Natural killer cell (primary cell): ENCODE data around the gene HMCN2. TPM values are rescaled to one million over a fixed set of nuclear protein-coding genes. Genes with fewer than 3 reads are reported as not detected.

Experiments used
- ATAC-seq, 3 donors: fragments of 150-1000 bp in 2 of 3; fragments of 200-7000 bp in 1 of 3; cut with Tn5 transposase; 1 replicate in 1 of 3; 2 replicates in 2 of 3; pipeline ENCODE4 v1.10.0; 2021; ENCODE audit warnings: mild to moderate bottlenecking in 2 of 3, moderate library complexity in 2 of 3
- DNase-seq, 2 donors: peaks; one replicate each; pipeline versions ENCODE4 v3.0.0 to v3.0.0-alpha.2; 2013 to 2021; ENCODE audit warnings: mixed read lengths in 1 of 2
- H3K27ac ChIP-seq: one replicate; pipeline ENCODE4 v1.5.1; 2013; ENCODE audit warnings: mild to moderate bottlenecking, low read length
- H3K27me3 ChIP-seq: one replicate; pipeline ENCODE4 v1.6.1; 2013; ENCODE audit warnings: low read length; ENCODE audit not compliant: control insufficient read depth, insufficient read depth
- H3K36me3 ChIP-seq: one replicate; pipeline ENCODE4 v1.6.1; 2013; ENCODE audit warnings: low read length; ENCODE audit not compliant: control insufficient read depth, insufficient read depth
- H3K4me1 ChIP-seq: one replicate; pipeline ENCODE4 v1.6.1; 2013; ENCODE audit warnings: low read length; ENCODE audit not compliant: control insufficient read depth, insufficient read depth
- H3K4me3 ChIP-seq: one replicate; pipeline ENCODE4 v1.5.1; 2013; ENCODE audit warnings: low read length
- H3K9me3 ChIP-seq: one replicate; pipeline ENCODE4 v1.6.1; 2013; ENCODE audit warnings: low read length; ENCODE audit not compliant: control insufficient read depth, insufficient read depth
- H3K27ac Mint-ChIP-seq, 2 donors: one replicate each; pipeline ENCODE4 v1.8.0; 2022; ENCODE audit warnings: mild to moderate bottlenecking in 2 of 2, mixed read lengths in 2 of 2, moderate library complexity in 1 of 2
- H3K27me3 Mint-ChIP-seq, 2 donors: one replicate each; pipeline ENCODE4 v1.8.0; 2022; ENCODE audit warnings: low read depth in 2 of 2, mixed read lengths in 2 of 2
- H3K36me3 Mint-ChIP-seq: one replicate; pipeline ENCODE4 v1.8.0; 2022; ENCODE audit warnings: mixed read lengths
- H3K4me1 Mint-ChIP-seq, 2 donors: one replicate each; pipeline ENCODE4 v1.8.0; 2022; ENCODE audit warnings: mixed read lengths in 2 of 2
- H3K4me3 Mint-ChIP-seq: one replicate; pipeline ENCODE4 v1.8.0; 2022; ENCODE audit warnings: mild to moderate bottlenecking, moderate library complexity, mixed read lengths
- H3K9me3 Mint-ChIP-seq, 2 donors: one replicate each; pipeline ENCODE4 v1.8.0; 2022; ENCODE audit warnings: mixed read lengths in 2 of 2
- WGBS: methylation state at CpG from one replicate; pipeline ENCODE4 v1.1.7; 2013; ENCODE audit warnings: missing lambda C conversion rate; ENCODE audit not compliant: insufficient coverage; 5-methylcytosine and 5-hydroxymethylcytosine counted together
- intact Hi-C: fragments of 100-400 bp; cut with micrococcal nuclease; formaldehyde crosslinking; loops from one replicate; pipeline ENCODE4 v1.14.2; 2022
- total RNA-seq, 4 donors: library from RNA; stranded (reverse); fragments of 120-200 nt in 1 of 4; gene quantifications; one replicate each; pipeline versions ENCODE4 v1.2.3 to v1.2.4, GENCODE V29; 2013 to 2022
- TF ChIP-seq, protein P1 (sequence below): fragments of 200-600 bp; IDR thresholded peaks from one replicate; pipeline ENCODE4 v1.8.0; 2022; ENCODE audit warnings: antibody characterized with exemption

Gene HMCN2
- total RNA-seq, 3 donors from 2014 or later (not counting 1 experiment from before 2014, with no cell fraction given), result not detected

GRCh38 chr9:130356033-130356432 is 90.5 kb downstream of the HMCN2 start:
- Mint-ChIP-seq H3K9me3 (no peaks in the 10 kb centered on the region), H3K27ac (no peak overlapping the region), H3K36me3 (no peaks in the 10 kb centered on the region), H3K4me3 (no peak overlapping the region), H3K4me1 (no peaks in the 10 kb centered on the region), H3K27me3 (no peaks in the 10 kb centered on the region)
- H3K27ac ChIP-seq, result no peak overlapping the region
- no peaks in the 10 kb centered on the region for H3K4me1 ChIP-seq
- ATAC-seq (no peak), DNase-seq (no peak)
- WGBS, result 88% methylated on average over 13 of the region's 13 CpGs
- TF ChIP-seq, protein P1, sequence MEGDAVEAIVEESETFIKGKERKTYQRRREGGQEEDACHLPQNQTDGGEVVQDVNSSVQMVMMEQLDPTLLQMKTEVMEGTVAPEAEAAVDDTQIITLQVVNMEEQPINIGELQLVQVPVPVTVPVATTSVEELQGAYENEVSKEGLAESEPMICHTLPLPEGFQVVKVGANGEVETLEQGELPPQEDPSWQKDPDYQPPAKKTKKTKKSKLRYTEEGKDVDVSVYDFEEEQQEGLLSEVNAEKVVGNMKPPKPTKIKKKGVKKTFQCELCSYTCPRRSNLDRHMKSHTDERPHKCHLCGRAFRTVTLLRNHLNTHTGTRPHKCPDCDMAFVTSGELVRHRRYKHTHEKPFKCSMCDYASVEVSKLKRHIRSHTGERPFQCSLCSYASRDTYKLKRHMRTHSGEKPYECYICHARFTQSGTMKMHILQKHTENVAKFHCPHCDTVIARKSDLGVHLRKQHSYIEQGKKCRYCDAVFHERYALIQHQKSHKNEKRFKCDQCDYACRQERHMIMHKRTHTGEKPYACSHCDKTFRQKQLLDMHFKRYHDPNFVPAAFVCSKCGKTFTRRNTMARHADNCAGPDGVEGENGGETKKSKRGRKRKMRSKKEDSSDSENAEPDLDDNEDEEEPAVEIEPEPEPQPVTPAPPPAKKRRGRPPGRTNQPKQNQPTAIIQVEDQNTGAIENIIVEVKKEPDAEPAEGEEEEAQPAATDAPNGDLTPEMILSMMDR, result no peak
- H3K9me3 ChIP-seq, result no peaks in the 10 kb centered on the region
- H3K36me3 ChIP-seq, result no peaks in the 10 kb centered on the region
- no peaks in the 10 kb centered on the region for H3K27me3 ChIP-seq
- no peak overlapping the region for H3K4me3 ChIP-seq
- intact Hi-C loops, result no loop called here

- Mint-ChIP-seq H3K4me3 (no peak overlapping the region), H3K9me3 (no peaks in the 10 kb centered on the region), H3K4me1 (no peaks in the 10 kb centered on the region), H3K36me3 (no peaks in the 10 kb centered on the region), H3K27ac (no peak overlapping the region), H3K27me3 (no peaks in the 10 kb centered on the region)
- H3K36me3 ChIP-seq, result no peaks in the 10 kb centered on the region
- TF ChIP-seq, protein P1, result no peak
- H3K4me3 ChIP-seq, result no peak overlapping the region
- no peaks in the 10 kb centered on the region for H3K9me3 ChIP-seq
- H3K4me1 ChIP-seq, result no peaks in the 10 kb centered on the region
- 82% methylated on average over 1 of the region's 1 CpG for WGBS
- no peak for ATAC-seq
- DNase-seq, result no peak
- intact Hi-C loops, result no loop called here
- no peaks in the 10 kb centered on the region for H3K27me3 ChIP-seq
- H3K27ac ChIP-seq, result no peak overlapping the region
Observed at GRCh38 chr9:130356877-130357584, 91.5 kb downstream of the HMCN2 start.

GRCh38 chr9:130358928-130359327 is 93.4 kb downstream of the HMCN2 start:
- no peaks in the 10 kb centered on the region for H3K27me3 ChIP-seq
- TF ChIP-seq, protein P1, result no peak
- ATAC-seq (no peak), DNase-seq (no peak)
- no peaks in the 10 kb centered on the region for H3K4me1 ChIP-seq
- Mint-ChIP-seq H3K4me3 (no peak overlapping the region), H3K27me3 (no peaks in the 10 kb centered on the region), H3K36me3 (no peaks in the 10 kb centered on the region), H3K9me3 (no peaks in the 10 kb centered on the region), H3K4me1 (no peaks in the 10 kb centered on the region), H3K27ac (no peak overlapping the region)
- intact Hi-C loops, result no loop called here
- no peaks in the 10 kb centered on the region for H3K36me3 ChIP-seq
- no peak overlapping the region for H3K4me3 ChIP-seq
- 96% methylated on average over 7 of the region's 7 CpGs for WGBS
- H3K27ac ChIP-seq, result no peak overlapping the region
- no peaks in the 10 kb centered on the region for H3K9me3 ChIP-seq

- Mint-ChIP-seq H3K9me3 (no peaks in the 10 kb centered on the region), H3K4me1 (no peaks in the 10 kb centered on the region), H3K27me3 (no peaks in the 10 kb centered on the region), H3K27ac (no peak overlapping the region), H3K36me3 (no peaks in the 10 kb centered on the region), H3K4me3 (no peak overlapping the region)
- H3K4me1 ChIP-seq, result no peaks in the 10 kb centered on the region
- H3K9me3 ChIP-seq, result no peaks in the 10 kb centered on the region
- intact Hi-C loops, result no loop called here
- H3K27ac ChIP-seq, result no peak overlapping the region
- H3K36me3 ChIP-seq, result no peaks in the 10 kb centered on the region
- ATAC-seq (no peak), DNase-seq (no peak)
- WGBS, result 82% methylated on average over 9 of the region's 9 CpGs
- H3K27me3 ChIP-seq, result no peaks in the 10 kb centered on the region
- TF ChIP-seq, protein P1, result no peak
- H3K4me3 ChIP-seq, result no peak overlapping the region
Observed at GRCh38 chr9:130359819-130360218, 94.3 kb downstream of the HMCN2 start.
